Hepatocyte (in vitro differentiated cells): ENCODE results near the gene NRL. TPM values are rescaled to one million over a fixed set of nuclear protein-coding genes. Genes with fewer than 3 reads are reported as not detected.
"Not testable (repeated sequence)": the region's sequence is repeated elsewhere in the genome, so short reads cannot be mapped to it uniquely, and the experiment has no call there.

ENCODE experiments used
- DNase-seq: peaks from one replicate; pipeline ENCODE4 v3.0.0-alpha.2; 2016; ENCODE audit warnings: low spot score
- H2AFZ ChIP-seq: fragments of 200-600 bp; sonication (generic); 2 replicates; pipeline ENCODE4 v1.6.0; 2016; ENCODE audit warnings: antibody characterized with exemption, mild to moderate bottlenecking
- H3K27ac ChIP-seq: fragments of 200-600 bp; sonication (generic); 2 replicates; pipeline ENCODE4 v1.5.1; 2016; ENCODE audit warnings: mild to moderate bottlenecking
- H3K27me3 ChIP-seq: fragments of 200-600 bp; sonication (generic); 2 replicates; pipeline ENCODE4 v1.6.1; 2016
- H3K36me3 ChIP-seq: fragments of 200-600 bp; sonication (generic); replicated peaks from 2 replicates; pipeline ENCODE4 v1.5.1; 2016; ENCODE audit warnings: low read depth; ENCODE audit not compliant: insufficient read depth
- H3K4me1 ChIP-seq: fragments of 200-600 bp; sonication (generic); 2 replicates; pipeline ENCODE4 v1.5.1; 2016; ENCODE audit warnings: mild to moderate bottlenecking, moderate library complexity; ENCODE audit not compliant: insufficient read depth
- H3K4me2 ChIP-seq: fragments of 200-600 bp; sonication (generic); 2 replicates; pipeline ENCODE4 v1.6.0; 2016
- H3K4me3 ChIP-seq: fragments of 200-600 bp; sonication (generic); 2 replicates; pipeline ENCODE4 v1.5.1; 2016; ENCODE audit warnings: mild to moderate bottlenecking
- H3K79me2 ChIP-seq: fragments of 200-600 bp; sonication (generic); 2 replicates; pipeline ENCODE4 v1.6.0; 2017; ENCODE audit warnings: mild to moderate bottlenecking
- H3K9me2 ChIP-seq: fragments of 200-600 bp; sonication (generic); replicated peaks from 2 replicates; pipeline ENCODE4 v1.6.0; 2017; ENCODE audit warnings: mild to moderate bottlenecking; ENCODE audit not compliant: insufficient read depth
- H3K9me3 ChIP-seq: fragments of 200-600 bp; sonication (generic); 2 replicates; pipeline ENCODE4 v1.5.1; 2016; ENCODE audit warnings: low read depth, mild to moderate bottlenecking
- H4K20me1 ChIP-seq: fragments of 200-600 bp; sonication (generic); 2 replicates; pipeline ENCODE4 v1.6.0; 2016; ENCODE audit warnings: mild to moderate bottlenecking; ENCODE audit not compliant: insufficient read depth, poor library complexity, severe bottlenecking
- CTCF ChIP-seq: fragments of 200-600 bp; sonication (generic); IDR thresholded peaks from 2 replicates; pipeline ENCODE4 v1.5.1; 2016; ENCODE audit warnings: antibody characterized with exemption, mild to moderate bottlenecking; ENCODE audit not compliant: poor library complexity
- EZH2 ChIP-seq: fragments of 200-600 bp; sonication (generic); IDR thresholded peaks from 2 replicates; pipeline ENCODE4 v1.6.1; 2016; ENCODE audit warnings: antibody characterized with exemption, mild to moderate bottlenecking, borderline replicate concordance
- EZH2phosphoT487 ChIP-seq: fragments of 200-600 bp; sonication (generic); IDR thresholded peaks from one replicate; pipeline ENCODE4 v1.6.1; 2018; ENCODE audit warnings: antibody characterized with exemption, mild to moderate bottlenecking, low read depth, moderate library complexity; ENCODE audit not compliant: unreplicated experiment, severe bottlenecking
- WGBS: methylation state at CpG from one replicate; pipeline ENCODE4 v1.1.6; 2016; ENCODE audit warnings: low lambda C conversion rate; ENCODE audit errors: missing lambda C conversion rate; 5-methylcytosine and 5-hydroxymethylcytosine counted together
- polyA plus RNA-seq: library from polyadenylated mRNA; unstranded; fragments of >200 nt; fragmentation: Nextera tagmentation; extraction: Ambion mirVana; gene quantifications from 2 replicates; pipeline ENCODE4 v1.2.1, GENCODE V29; 2016
- total RNA-seq: library from RNA; depleted of rRNA; stranded (reverse); fragments of >200 nt; gene quantifications from 2 replicates; pipeline ENCODE4 v1.2.3, GENCODE V29; 2014

The NRL gene
- total and polyA plus RNA-seq, 2 experiments from 2014 or later: 1.2 to 2.4 TPM

- Histone ChIP-seq H3K27me3 (no peaks in the 10 kb centered on the region), H3K4me1 (no peaks in the 10 kb centered on the region), H3K36me3 (no peaks in the 10 kb centered on the region), H3K4me2 (no peak overlapping the region), H3K9me2 (no peaks in the 10 kb centered on the region), H2AFZ (no peak overlapping the region), H3K4me3 (no peak overlapping the region), H3K27ac (no peak overlapping the region), H4K20me1 (no peaks in the 10 kb centered on the region), H3K9me3 (no peaks in the 10 kb centered on the region), H3K79me2 (peaks cover 3% of the 10 kb centered on the region)
- 90% methylated on average over 9 of the region's 9 CpGs for WGBS
- TF ChIP-seq EZH2 (no peak), EZH2phosphoT487 (no peak), CTCF (no peak)
- no peak for DNase-seq
These were observed 4.7 kb downstream of the NRL start for GRCh38 chr14:24110060-24110459.

DNA sequence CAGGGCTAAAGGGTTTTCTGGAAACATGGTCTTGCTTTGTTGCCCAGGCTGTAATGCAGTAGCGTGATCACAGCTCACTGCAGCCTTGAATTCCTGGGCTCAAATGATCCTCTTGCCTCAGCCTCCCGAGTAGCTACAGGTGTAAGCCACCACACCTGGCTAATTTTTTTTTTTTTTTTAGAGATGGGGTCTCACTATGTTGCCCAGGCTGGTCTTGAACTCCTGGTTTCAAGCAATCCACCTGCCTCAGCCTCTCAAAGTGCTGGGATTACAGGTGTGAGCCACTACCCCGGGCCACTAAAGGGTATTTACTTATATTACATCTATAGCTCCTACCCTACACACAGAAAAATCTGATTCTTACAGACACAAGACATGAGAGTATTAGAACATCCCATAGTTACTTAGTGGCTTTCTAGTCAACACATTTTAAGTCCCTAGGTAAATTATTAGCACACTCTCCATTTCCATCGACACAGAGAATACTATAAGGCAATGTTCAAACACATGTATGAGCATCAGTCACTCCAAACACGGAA is 6.3 kb downstream of the NRL start:
- 34% methylated on average over 5 of the region's 5 CpGs for WGBS
- Histone ChIP-seq H3K9me3 (no peaks in the 10 kb centered on the region), H3K27ac (no peak overlapping the region), H4K20me1 (no peaks in the 10 kb centered on the region), H3K36me3 (no peaks in the 10 kb centered on the region), H3K9me2 (no peaks in the 10 kb centered on the region), H2AFZ (no peak overlapping the region), H3K4me3 (no peak overlapping the region), H3K27me3 (no peaks in the 10 kb centered on the region), H3K4me1 (no peaks in the 10 kb centered on the region), H3K4me2 (no peak overlapping the region), H3K79me2 (peaks cover 3% of the 10 kb centered on the region)
- no peak for DNase-seq
- TF ChIP-seq EZH2phosphoT487 (no peak), CTCF (no peak), EZH2 (no peak)

- 91% methylated on average over 4 of the region's 4 CpGs for WGBS
- peaks cover 3% of the 10 kb centered on the region for H3K79me2 ChIP-seq
These were observed 8.0 kb downstream of the NRL start for GRCh38 chr14:24106672-24107271.

DNA sequence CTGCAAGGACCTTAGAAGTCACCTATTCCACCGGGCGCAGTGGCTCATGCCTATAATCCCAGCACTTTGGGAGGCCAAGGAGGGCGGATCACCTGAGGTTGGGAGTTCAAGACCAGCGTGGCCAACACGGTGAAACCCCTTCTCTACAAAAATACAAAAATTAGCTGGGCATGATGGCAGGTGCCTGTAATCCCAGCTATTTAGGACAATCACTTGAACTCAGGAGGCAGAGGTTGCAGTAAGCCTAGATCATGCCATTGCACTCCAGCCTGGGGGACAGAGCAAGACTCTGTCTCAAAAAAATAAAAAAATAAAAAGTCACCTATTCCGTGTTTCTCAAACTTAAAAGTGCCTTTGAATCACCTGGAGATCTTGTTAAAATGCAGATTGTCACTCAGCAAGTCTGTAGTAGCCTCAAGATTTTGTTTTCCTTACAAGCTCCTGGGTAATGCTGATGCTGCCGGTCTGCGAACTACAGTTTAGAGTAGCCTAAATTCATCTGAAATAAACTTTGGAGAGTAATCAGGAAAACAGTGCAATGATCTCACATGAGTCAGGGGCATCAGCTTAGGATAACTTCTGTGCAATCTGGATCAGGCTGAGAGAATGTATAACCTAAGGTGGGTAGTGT is 9.0 kb downstream of the NRL start:
- not testable (repeated sequence) for H3K4me3 ChIP-seq, H3K9me3 ChIP-seq, H3K27me3 ChIP-seq, H3K36me3 ChIP-seq, H3K4me1 ChIP-seq, DNase-seq, H3K79me2 ChIP-seq, H2AFZ ChIP-seq, H3K4me2 ChIP-seq, H4K20me1 ChIP-seq, H3K9me2 ChIP-seq, H3K27ac ChIP-seq
- WGBS: 96% methylated on average over 8 of the region's 8 CpGs

More at GRCh38 chr14:24106672-24107271, 8.0 kb downstream of the NRL start:
- Histone ChIP-seq H3K9me3 (no peaks in the 10 kb centered on the region), H3K4me3 (no peak overlapping the region), H3K27me3 (no peaks in the 10 kb centered on the region), H3K4me2 (no peak overlapping the region), H2AFZ (no peak overlapping the region), H4K20me1 (no peaks in the 10 kb centered on the region), H3K9me2 (no peaks in the 10 kb centered on the region), H3K4me1 (no peaks in the 10 kb centered on the region), H3K27ac (no peak overlapping the region), H3K36me3 (no peaks in the 10 kb centered on the region)
- DNase-seq: no peak
- TF ChIP-seq EZH2phosphoT487 (no peak), EZH2 (no peak), CTCF (no peak)
